Measurements from ENCODE around the gene PRPF31.

The PRPF31 gene

DNA sequence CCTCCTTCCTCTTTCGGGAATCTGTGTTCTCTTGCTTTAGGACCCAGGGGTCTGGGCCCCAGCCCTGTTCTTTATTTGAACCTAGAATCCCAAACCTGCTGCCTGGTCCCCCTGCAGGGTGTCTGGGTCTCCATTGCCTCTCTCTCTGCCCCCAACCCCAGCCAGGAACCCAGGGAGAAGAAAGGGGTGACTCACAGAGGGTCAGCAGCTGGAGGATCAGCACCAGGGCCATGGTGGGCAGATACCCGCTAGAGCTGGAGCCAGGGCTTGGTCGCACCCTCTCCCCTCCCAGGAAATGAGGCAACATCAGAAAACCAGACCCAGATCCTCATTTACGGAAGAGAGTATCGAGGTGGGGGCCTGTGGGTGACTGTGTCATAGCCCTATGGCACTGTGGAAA is 15.0 kb upstream of the PRPF31 start, which contains the start of gene OSCAR:
OSCAR (minus strand) TSS at position 243 of the 400 bp plus-strand sequence; CDS start at position 232, 11 bp downstream.
- DNase-seq (ENCODE audit: low read depth), result no peak
- H3K4me3 ChIP-seq (ENCODE audit: low read length), result no peak within 1 kb of the TSS
- TF ChIP-seq, protein P1, sequence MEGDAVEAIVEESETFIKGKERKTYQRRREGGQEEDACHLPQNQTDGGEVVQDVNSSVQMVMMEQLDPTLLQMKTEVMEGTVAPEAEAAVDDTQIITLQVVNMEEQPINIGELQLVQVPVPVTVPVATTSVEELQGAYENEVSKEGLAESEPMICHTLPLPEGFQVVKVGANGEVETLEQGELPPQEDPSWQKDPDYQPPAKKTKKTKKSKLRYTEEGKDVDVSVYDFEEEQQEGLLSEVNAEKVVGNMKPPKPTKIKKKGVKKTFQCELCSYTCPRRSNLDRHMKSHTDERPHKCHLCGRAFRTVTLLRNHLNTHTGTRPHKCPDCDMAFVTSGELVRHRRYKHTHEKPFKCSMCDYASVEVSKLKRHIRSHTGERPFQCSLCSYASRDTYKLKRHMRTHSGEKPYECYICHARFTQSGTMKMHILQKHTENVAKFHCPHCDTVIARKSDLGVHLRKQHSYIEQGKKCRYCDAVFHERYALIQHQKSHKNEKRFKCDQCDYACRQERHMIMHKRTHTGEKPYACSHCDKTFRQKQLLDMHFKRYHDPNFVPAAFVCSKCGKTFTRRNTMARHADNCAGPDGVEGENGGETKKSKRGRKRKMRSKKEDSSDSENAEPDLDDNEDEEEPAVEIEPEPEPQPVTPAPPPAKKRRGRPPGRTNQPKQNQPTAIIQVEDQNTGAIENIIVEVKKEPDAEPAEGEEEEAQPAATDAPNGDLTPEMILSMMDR (IDR thresholded peaks at IDR 0.05; ENCODE audit: insufficient read depth, low read depth, low read length, missing control alignments), result no peak

GRCh38 chr19:54102421-54103169 is 13.0 kb upstream of the PRPF31 start, which contains the start of gene NDUFA3:
NDUFA3 (plus strand) TSS chr19:54102855; CDS start chr19:54102879, 24 bp downstream.
- DNase-seq (ENCODE audit: low read depth), result peak; percentile 98
- TF ChIP-seq, protein P1 (IDR thresholded peaks at IDR 0.05; ENCODE audit: insufficient read depth, low read depth, low read length, missing control alignments), result no peak
- H3K4me3 ChIP-seq (ENCODE audit: low read length), result peak within 1 kb of the TSS; percentile 97

GRCh38 chr19:54104998-54105715 is 10.4 kb upstream of the PRPF31 start:
- no peak overlapping the region for H3K4me3 ChIP-seq (ENCODE audit: low read length)
- DNase-seq (ENCODE audit: low read depth), result no peak
- TF ChIP-seq, protein P1 (IDR thresholded peaks at IDR 0.05; ENCODE audit: insufficient read depth, low read depth, low read length, missing control alignments), result no peak

- no peak for DNase-seq (ENCODE audit: low read depth)
- H3K4me3 ChIP-seq (ENCODE audit: low read length), result no peak overlapping the region
- TF ChIP-seq, protein P1 (IDR thresholded peaks at IDR 0.05; ENCODE audit: insufficient read depth, low read depth, low read length, missing control alignments), result no peak
These were observed 9.8 kb upstream of the PRPF31 start for GRCh38 chr19:54105796-54106195.

- TF ChIP-seq, protein P1 (IDR thresholded peaks at IDR 0.05; ENCODE audit: insufficient read depth, low read depth, low read length, missing control alignments), result no peak
- DNase-seq (ENCODE audit: low read depth), result no peak
These were observed 8.8 kb upstream of the PRPF31 start for GRCh38 chr19:54106716-54107115.

GRCh38 chr19:54107876-54108490 is 7.6 kb upstream of the PRPF31 start:
- no peak for DNase-seq (ENCODE audit: low read depth)
- H3K4me3 ChIP-seq (ENCODE audit: low read length), result no peak overlapping the region
- TF ChIP-seq, protein P1 (IDR thresholded peaks at IDR 0.05; ENCODE audit: insufficient read depth, low read depth, low read length, missing control alignments), result no peak

More at GRCh38 chr19:54106716-54107115, 8.8 kb upstream of the PRPF31 start:
- no peak overlapping the region for H3K4me3 ChIP-seq (ENCODE audit: low read length)
